ENCODE measurements around the gene ST6GALNAC4. TPM values are rescaled to one million over a fixed set of nuclear protein-coding genes. Genes with fewer than 3 reads are reported as not detected.

Gene ST6GALNAC4
- total RNA-seq, 1 donor from 2014 or later: 5.5 TPM

GRCh38 chr9:127895811-127896210 lies 21.0 kb downstream of the ST6GALNAC4 start:
- Mint-ChIP-seq H3K36me3 (peaks cover 41% of the 10 kb centered on the region), H3K27me3 (ENCODE audit: insufficient read depth, low read depth) (peaks cover 6% of the 10 kb centered on the region), H3K9me3 (peaks cover 20% of the 10 kb centered on the region), H3K27ac (no peak overlapping the region), H3K4me1 (peaks cover 33% of the 10 kb centered on the region), H3K4me3 (peak overlapping the region; percentile 35)
- no peak overlapping the region for H2AFZ ChIP-seq (replicated peaks)
- H3K79me2 ChIP-seq (ENCODE audit: low read depth): peaks cover 18% of the 10 kb centered on the region
- no peak for DNase-seq (ENCODE audit: low spot score)
- peaks cover 37% of the 10 kb centered on the region for H4K20me1 ChIP-seq (ENCODE audit: low read depth)
- H3K4me3 ChIP-seq: no peak overlapping the region
- H3K4me1 ChIP-seq: peaks cover 23% of the 10 kb centered on the region
- no peaks in the 10 kb centered on the region for H3K27me3 ChIP-seq
- no peak overlapping the region for H3K4me2 ChIP-seq
- no peak overlapping the region for H3K27ac ChIP-seq
- peaks cover 25% of the 10 kb centered on the region for H3F3A ChIP-seq (ENCODE audit: low read depth)
- TF ChIP-seq EZH2 (IDR thresholded peaks at IDR 0.05) (no peak), CTCF (IDR thresholded peaks at IDR 0.05) (no peak), EZH2phosphoT487 (IDR thresholded peaks at IDR 0.05) (no peak)
- peaks cover 21% of the 10 kb centered on the region for H3K36me3 ChIP-seq
- H3K9ac ChIP-seq: no peak overlapping the region
- H3K9me3 ChIP-seq (ENCODE audit: low read depth): no peaks in the 10 kb centered on the region

GRCh38 chr9:127893392-127893791 lies 23.4 kb downstream of the ST6GALNAC4 start:
- Histone ChIP-seq H3F3A (ENCODE audit: low read depth) (peaks cover 17% of the 10 kb centered on the region), H3K27me3 (no peaks in the 10 kb centered on the region), H3K9me3 (ENCODE audit: low read depth) (no peaks in the 10 kb centered on the region), H3K4me3 (no peak overlapping the region), H2AFZ (replicated peaks) (no peak overlapping the region), H4K20me1 (ENCODE audit: low read depth) (peaks cover 36% of the 10 kb centered on the region), H3K79me2 (ENCODE audit: low read depth) (peaks cover 10% of the 10 kb centered on the region), H3K4me1 (peaks cover 19% of the 10 kb centered on the region), H3K36me3 (peaks cover 21% of the 10 kb centered on the region), H3K27ac (no peak overlapping the region), H3K4me2 (no peak overlapping the region), H3K9ac (no peak overlapping the region)
- Mint-ChIP-seq H3K9me3 (peaks cover 20% of the 10 kb centered on the region), H3K4me1 (peaks cover 26% of the 10 kb centered on the region), H3K27ac (no peak overlapping the region), H3K36me3 (peaks cover 46% of the 10 kb centered on the region), H3K4me3 (no peak overlapping the region), H3K27me3 (ENCODE audit: insufficient read depth, low read depth) (peaks cover 3% of the 10 kb centered on the region)
- DNase-seq (ENCODE audit: low spot score): no peak
- TF ChIP-seq EZH2 (IDR thresholded peaks at IDR 0.05) (no peak), CTCF (IDR thresholded peaks at IDR 0.05) (no peak), EZH2phosphoT487 (IDR thresholded peaks at IDR 0.05) (no peak)

- Histone ChIP-seq H3K4me3 (no peak overlapping the region), H4K20me1 (ENCODE audit: low read depth) (peaks cover 31% of the 10 kb centered on the region), H3K4me2 (no peak overlapping the region), H2AFZ (replicated peaks) (no peak overlapping the region), H3F3A (ENCODE audit: low read depth) (peaks cover 12% of the 10 kb centered on the region), H3K9ac (no peak overlapping the region), H3K9me3 (ENCODE audit: low read depth) (no peaks in the 10 kb centered on the region), H3K79me2 (ENCODE audit: low read depth) (peaks cover 9% of the 10 kb centered on the region), H3K27ac (no peak overlapping the region), H3K27me3 (no peaks in the 10 kb centered on the region), H3K36me3 (peaks cover 21% of the 10 kb centered on the region), H3K4me1 (peaks cover 14% of the 10 kb centered on the region)
- DNase-seq (ENCODE audit: low spot score): no peak
- no peak overlapping the region for H3K4me3 Mint-ChIP-seq
- peaks cover 20% of the 10 kb centered on the region for H3K9me3 Mint-ChIP-seq
- no peak for TF ChIP-seq EZH2 (IDR thresholded peaks at IDR 0.05)
- TF ChIP-seq CTCF (IDR thresholded peaks at IDR 0.05): no peak
- no peak for TF ChIP-seq EZH2phosphoT487 (IDR thresholded peaks at IDR 0.05)
- no peak overlapping the region for H3K27ac Mint-ChIP-seq
- peaks cover 24% of the 10 kb centered on the region for H3K4me1 Mint-ChIP-seq
- peaks cover 47% of the 10 kb centered on the region for H3K36me3 Mint-ChIP-seq
- H3K27me3 Mint-ChIP-seq (ENCODE audit: insufficient read depth, low read depth): peaks cover 2% of the 10 kb centered on the region
Observed at GRCh38 chr9:127892831-127893230, 24.0 kb downstream of the ST6GALNAC4 start.
